HepG2 (cell line): ENCODE measurements around the gene CAVIN2. TPM values are rescaled to one million over a fixed set of nuclear protein-coding genes. Genes with fewer than 3 reads are reported as not detected.
A peak's percentile ranks its signal among the peaks of the same experiment; 100 is the strongest.

Experiments used
- ELF4 ChIP-seq: sonication (generic); formaldehyde crosslinking; IDR thresholded peaks from 2 replicates; pipeline ENCODE4 v1.5.0; 2020; ENCODE audit warnings: missing genetic modification reagents, mild to moderate bottlenecking, moderate library complexity, borderline replicate concordance
- KAT2B ChIP-seq: fragments of 150-350 bp; IDR thresholded peaks from 2 replicates; pipeline ENCODE4 v1.6.1; 2014; ENCODE audit warnings: low read depth, low read length, borderline replicate concordance
- NR2F1 ChIP-seq, 2 experiments: fragments of 450-650 bp in 1 of 2; formaldehyde crosslinking in 1 of 2; IDR thresholded peaks; 2 replicates each; pipeline versions ENCODE4 v1.5.0 to v1.6.1; 2016 to 2020; ENCODE audit warnings: mild to moderate bottlenecking in 1 of 2, missing compliant biosample characterization in 1 of 2, missing genetic modification reagents in 1 of 2, moderate library complexity in 1 of 2
- PRPF4 ChIP-seq: fragments of 200-400 bp; formaldehyde crosslinking; IDR thresholded peaks from 2 replicates; pipeline ENCODE4 v1.6.1; 2016; ENCODE audit warnings: low read length, low read depth; ENCODE audit not compliant: poor library complexity, severe bottlenecking
- RAD21 ChIP-seq: fragments of 450-650 bp; formaldehyde crosslinking; IDR thresholded peaks from 2 replicates; pipeline ENCODE4 v1.5.0; 2020; ENCODE audit warnings: mild to moderate bottlenecking
- RBFOX2 ChIP-seq: fragments of 200-400 bp; formaldehyde crosslinking; IDR thresholded peaks from 2 replicates; pipeline ENCODE4 v1.6.1; 2017; ENCODE audit warnings: low read depth, mild to moderate bottlenecking, low read length
- SMARCC2 ChIP-seq: fragments of 450-650 bp; IDR thresholded peaks from 2 replicates; pipeline ENCODE4 v1.6.1; 2017; ENCODE audit warnings: antibody characterized with exemption, mild to moderate bottlenecking
- TBX2 ChIP-seq: sonication (generic); formaldehyde crosslinking; IDR thresholded peaks from 2 replicates; pipeline ENCODE4 v1.5.0; 2020; ENCODE audit warnings: missing genetic modification reagents, mild to moderate bottlenecking, borderline replicate concordance
- U2AF2 ChIP-seq: fragments of 200-400 bp; formaldehyde crosslinking; IDR thresholded peaks from 2 replicates; pipeline ENCODE4 v1.6.1; 2017; ENCODE audit warnings: low read depth, mild to moderate bottlenecking, low read length
- ZBED4 ChIP-seq: sonication (generic); formaldehyde crosslinking; IDR thresholded peaks from 2 replicates; pipeline ENCODE4 v1.4.0; 2020; ENCODE audit warnings: missing genetic modification reagents, borderline replicate concordance
- ZFP90 ChIP-seq: sonication (generic); formaldehyde crosslinking; IDR thresholded peaks from 2 replicates; pipeline ENCODE4 v1.8.0; 2022; ENCODE audit warnings: missing genetic modification reagents, mild to moderate bottlenecking, inconsistent platforms, borderline replicate concordance
- ZFP91 ChIP-seq: sonication (generic); formaldehyde crosslinking; IDR thresholded peaks from 2 replicates; pipeline ENCODE4 v1.9.0; 2022; ENCODE audit warnings: missing genetic modification reagents, mild to moderate bottlenecking, borderline replicate concordance
- ZNF260 ChIP-seq: sonication (generic); formaldehyde crosslinking; IDR thresholded peaks from 2 replicates; pipeline ENCODE4 v1.4.0; 2020; ENCODE audit warnings: missing genetic modification reagents, low read depth, mild to moderate bottlenecking, borderline replicate concordance
- ZNF34 ChIP-seq: sonication (generic); formaldehyde crosslinking; IDR thresholded peaks from 2 replicates; pipeline ENCODE4 v1.4.0; 2020; ENCODE audit warnings: mild to moderate bottlenecking, missing genetic modification reagents, borderline replicate concordance
- ZNF441 ChIP-seq: sonication (generic); formaldehyde crosslinking; IDR thresholded peaks from 2 replicates; pipeline ENCODE4 v1.7.0; 2021; ENCODE audit warnings: missing genetic modification reagents, borderline replicate concordance
- ZNF660 ChIP-seq: sonication (generic); formaldehyde crosslinking; IDR thresholded peaks from 2 replicates; pipeline ENCODE4 v1.5.1; 2020; ENCODE audit warnings: mild to moderate bottlenecking, low read depth, missing genetic modification reagents, borderline replicate concordance
- ZNF839 ChIP-seq: sonication (generic); formaldehyde crosslinking; IDR thresholded peaks from 2 replicates; pipeline ENCODE4 v1.4.0; 2020; ENCODE audit warnings: missing genetic modification reagents, mild to moderate bottlenecking, borderline replicate concordance
- polyA plus RNA-seq, 8 experiments: library from polyadenylated mRNA; depleted of rRNA in 3 of 8; stranded (reverse) in 7 of 8; unstranded in 1 of 8; fragments of >200 nt; fragmentation: Illumina TruSeq in 4 of 8; extraction: Trizol in 4 of 8; gene quantifications; 2 replicates each; pipeline versions ENCODE4 v1.2.1 to v1.2.3, GENCODE V29; 2011 to 2016; ENCODE audit warnings: low read depth in 4 of 8, missing spikeins in 1 of 8, mixed read lengths in 1 of 8; ENCODE audit not compliant: insufficient read depth in 1 of 8
- total RNA-seq, 5 experiments: library from RNA; depleted of rRNA; stranded (reverse); fragments of >200 nt; fragmentation: Illumina TruSeq; extraction: Trizol; gene quantifications; 2 replicates each; pipeline ENCODE4 v1.2.3, GENCODE V29; 2016; ENCODE audit warnings: low read depth in 1 of 5
- TF ChIP-seq, protein P1 (sequence below): sonication (generic); formaldehyde crosslinking; IDR thresholded peaks from 2 replicates; pipeline ENCODE4 v1.5.1; 2020; ENCODE audit warnings: missing genetic modification reagents, mild to moderate bottlenecking, borderline replicate concordance

Gene CAVIN2
- total and polyA plus RNA-seq, 2 of the 13 experiments (the other 11 are each of a cell fraction or from before 2014, with no cell fraction given): 7.6 to 38.8 TPM

DNA sequence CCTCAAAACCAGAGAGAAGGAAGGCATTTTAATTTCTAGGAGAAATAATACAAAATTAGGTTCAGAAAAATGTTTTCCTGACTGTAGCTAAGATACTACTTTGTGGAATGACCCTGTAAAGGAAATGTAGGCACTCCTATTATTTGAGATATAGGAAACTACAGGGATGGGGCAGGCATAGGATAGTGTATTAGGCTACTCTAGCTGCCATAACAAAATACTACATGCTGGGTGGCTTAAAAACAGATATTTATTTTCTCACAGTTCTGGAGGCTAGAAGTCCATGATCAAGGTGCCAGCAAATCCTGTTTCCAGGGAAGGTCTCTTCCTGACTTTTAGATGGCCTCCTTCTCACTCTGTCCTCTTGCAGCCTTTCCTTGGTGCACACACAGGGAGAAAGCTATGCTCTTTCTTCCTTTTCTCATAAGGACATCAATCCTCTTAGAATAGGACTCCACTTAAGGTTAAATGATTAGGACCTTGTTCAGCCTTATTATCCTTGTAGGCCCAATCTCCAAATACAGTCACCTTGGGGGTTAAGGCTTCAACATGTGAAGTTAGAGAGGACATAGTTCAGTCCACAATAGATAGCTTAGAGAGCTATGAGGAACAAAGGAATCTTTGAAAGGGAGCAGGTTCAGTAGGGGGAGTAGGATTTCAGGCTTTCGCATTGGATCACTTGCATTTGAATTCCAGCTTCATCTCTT is 14.0 kb upstream of the CAVIN2 start (continued):
- TF ChIP-seq ZBED4 (CRISPR knock-in tag) (no peak), ZNF260 (CRISPR knock-in tag) (no peak), RAD21 (CRISPR knock-in tag) (no peak), ZFP91 (CRISPR knock-in tag) (no peak), TBX2 (peak; percentile 55; the same call in 1 of the 2 replicates), ELF4 (CRISPR knock-in tag) (no peak), ZFP90 (CRISPR knock-in tag) (no peak), PRPF4 (no peak), RBFOX2 (no peak), SMARCC2 (no peak), ZNF441 (CRISPR knock-in tag) (no peak), NR2F1 (CRISPR knock-in tag; IDR thresholded peaks at IDR 0.05) (no peak), ZNF34 (CRISPR knock-in tag) (no peak), U2AF2 (no peak), ZNF660 (CRISPR knock-in tag) (no peak), ZNF839 (CRISPR knock-in tag) (no peak), KAT2B (no peak)
- TF ChIP-seq, protein P1, sequence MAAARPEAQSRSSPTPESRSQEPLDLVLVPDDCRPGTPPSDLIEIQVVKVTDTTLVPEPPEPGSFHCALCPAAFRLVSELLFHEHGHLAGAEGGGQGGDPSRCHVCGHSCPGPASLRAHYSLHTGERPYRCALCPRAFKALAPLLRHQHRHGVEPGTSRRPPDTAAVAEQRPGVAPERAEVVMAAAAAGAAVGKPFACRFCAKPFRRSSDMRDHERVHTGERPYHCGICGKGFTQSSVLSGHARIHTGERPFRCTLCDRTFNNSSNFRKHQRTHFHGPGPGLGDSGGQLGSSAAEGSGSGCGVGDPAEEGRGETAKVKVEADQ (CRISPR knock-in tag): no peak
